ENCODE measurements around the gene FRAT1.

The FRAT1 gene

DNA sequence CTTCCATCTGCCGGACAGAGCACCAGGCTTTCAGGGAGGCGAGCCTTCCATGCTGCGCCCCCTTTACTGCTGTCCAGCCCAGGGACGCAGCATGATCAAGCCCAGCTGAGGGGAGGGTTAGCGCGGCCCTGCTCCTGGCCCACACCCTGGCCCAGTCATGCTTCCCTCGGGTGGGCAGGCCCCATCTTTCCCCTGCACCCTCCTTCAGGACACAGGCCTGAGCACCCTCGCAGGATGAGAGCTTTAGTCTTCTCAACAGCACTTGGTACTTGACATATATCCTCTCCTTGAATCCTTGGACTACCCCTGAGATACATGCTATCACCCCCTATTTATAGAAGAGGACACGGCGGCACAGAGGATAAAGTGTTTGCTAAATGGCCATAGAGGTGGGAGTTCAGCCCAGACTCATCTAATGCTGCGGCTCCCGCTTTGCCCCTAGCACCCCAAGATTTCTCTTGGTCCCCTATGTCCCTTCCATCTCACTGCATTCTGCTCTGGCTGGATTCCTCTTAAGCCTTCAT is 48.1 kb downstream of the FRAT1 start:
- no peak for DNase-seq

All from HCEC 1CT (cell line).